Upper lobe of left lung (tissue), 6 donors: Measurements from ENCODE around the gene NR4A3. TPM values are rescaled to one million over a fixed set of nuclear protein-coding genes. Genes with fewer than 3 reads are reported as not detected.

ENCODE experiments used
- ATAC-seq, 2 donors: fragments of 200-7000 bp; cut with Tn5 transposase; one replicate each; pipeline ENCODE4 v1.9.1; 2022; ENCODE audit warnings: mild to moderate bottlenecking in 2 of 2, moderate library complexity in 2 of 2; ENCODE audit not compliant: low FRiP score in 2 of 2
- DNase-seq, 2 donors: peaks; one replicate each; pipeline ENCODE4 v3.0.0-alpha.2; 2019 to 2020
- H3K27ac ChIP-seq, 4 donors: fragments of 200-600 bp; sonication (generic); one replicate each; pipeline ENCODE4 v1.5.1; 2016 to 2019
- H3K27me3 ChIP-seq, 4 donors: fragments of 200-600 bp; sonication (generic); one replicate each; pipeline ENCODE4 v1.5.1; 2017 to 2019
- H3K36me3 ChIP-seq, 4 donors: fragments of 200-600 bp; sonication (generic); one replicate each; pipeline ENCODE4 v1.5.1; 2016 to 2019
- H3K4me1 ChIP-seq, 4 donors: fragments of 200-600 bp; sonication (generic); one replicate each; pipeline ENCODE4 v1.5.1; 2018 to 2019
- H3K4me3 ChIP-seq, 4 donors: fragments of 200-600 bp; sonication (generic); one replicate each; pipeline ENCODE4 v1.5.1; 2017 to 2019; ENCODE audit warnings: mild to moderate bottlenecking in 2 of 4, moderate library complexity in 1 of 4
- H3K9me3 ChIP-seq, 4 donors: fragments of 200-600 bp; sonication (generic); one replicate each; pipeline ENCODE4 v1.5.1; 2018 to 2019
- EP300 ChIP-seq, 4 donors: sonication (generic); formaldehyde crosslinking; IDR thresholded peaks; one replicate each; pipeline ENCODE4 v1.5.1; 2017; ENCODE audit warnings: antibody characterized with exemption in 4 of 4, control low read depth in 2 of 4
- POLR2A ChIP-seq, 4 donors: fragments of 450-650 bp; IDR thresholded peaks; one replicate each; pipeline ENCODE4 v1.5.1; 2016 to 2017; ENCODE audit warnings: antibody characterized with exemption in 4 of 4, mild to moderate bottlenecking in 2 of 4
- POLR2AphosphoS5 ChIP-seq, 2 donors: sonication (generic); formaldehyde crosslinking; IDR thresholded peaks; one replicate each; pipeline ENCODE4 v1.5.1; 2017; ENCODE audit warnings: antibody characterized with exemption in 2 of 2
- WGBS, 2 donors: methylation state at CpG; one replicate each; pipeline ENCODE4 v1.1.5; 2017 to 2018; 5-methylcytosine and 5-hydroxymethylcytosine counted together
- total RNA-seq, 6 donors: library from RNA; depleted of rRNA in 4 of 6; stranded (reverse); fragments of >200 nt in 4 of 6; gene quantifications; one replicate each; pipeline versions ENCODE4 v1.1.0 to v1.2.1, GENCODE V29; 2016 to 2021
- TF ChIP-seq, protein P1 (sequence below), 6 experiments: fragments of 450-650 bp in 4 of 6; fragments of 200-600 bp in 2 of 6; sonication (generic) in 2 of 6; IDR thresholded peaks; one replicate each; pipeline ENCODE4 v1.5.1; 2016 to 2019; ENCODE audit warnings: antibody characterized with exemption in 6 of 6
- donor health status: DM: no; HTN: no; CAD: no; lungs with moderate emphysema.
- donor health status: DM: no; HTN: yes; CAD: no; lungs with severe emphysema.

Gene NR4A3
- total RNA-seq, 6 donors from 2014 or later, result 1.0 to 10.8 (median 5.6) TPM

GRCh38 chr9:99808454-99808853 lies 13.2 kb upstream of the NR4A3 start:
- Histone ChIP-seq H3K27ac (no peak overlapping the region), H3K36me3 (no peaks in the 10 kb centered on the region), H3K27me3 (no peaks in the 10 kb centered on the region), H3K4me3 (no peak overlapping the region), H3K9me3 (no peaks in the 10 kb centered on the region), H3K4me1 (peaks cover 0 to 4% (median 0%) of the 10 kb centered on the region in 4 donors)
- no peak for ATAC-seq
- no peak for TF ChIP-seq POLR2AphosphoS5 (IDR thresholded peaks at IDR 0.05)
- no peak for DNase-seq
- 87 to 92% methylated on average over 2 of the region's 2 CpGs for WGBS, 2 donors

DNA sequence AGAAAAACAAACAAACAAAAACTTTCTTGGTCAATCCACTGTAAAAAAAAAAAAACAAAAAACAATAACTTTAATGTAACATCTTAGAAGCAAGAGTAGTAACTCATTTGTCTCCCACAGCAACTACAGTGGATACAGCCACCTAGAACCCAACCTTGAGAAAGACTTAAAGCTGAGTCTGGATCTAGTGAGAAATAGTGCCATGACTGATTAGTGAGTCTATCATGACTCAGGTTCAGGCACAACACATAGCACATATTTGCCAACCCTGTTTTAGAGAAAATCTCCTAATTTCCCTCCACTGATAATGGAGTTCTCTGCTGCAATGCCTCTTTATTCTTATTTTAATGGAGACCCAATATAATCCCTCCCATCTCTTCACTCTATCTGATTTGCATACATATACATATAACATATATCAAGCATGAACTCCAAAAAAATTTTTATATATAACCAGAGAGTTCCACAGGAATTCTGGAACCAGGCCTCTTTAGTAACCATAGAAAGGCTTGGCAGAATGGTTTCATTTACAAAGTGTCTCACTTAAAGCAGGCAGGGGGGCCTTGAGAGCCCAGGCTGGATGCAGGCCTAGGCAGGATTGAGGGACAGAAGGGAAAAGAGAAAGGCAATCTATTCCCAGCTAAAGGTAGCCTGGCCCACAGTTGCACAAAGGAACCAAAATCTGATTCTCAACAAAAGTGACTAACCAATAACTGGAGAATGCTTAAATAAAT lies 11.9 kb upstream of the NR4A3 start:
- Histone ChIP-seq H3K9me3 (no peaks in the 10 kb centered on the region), H3K4me3 (no peak overlapping the region), H3K36me3 (no peaks in the 10 kb centered on the region), H3K27me3 (no peaks in the 10 kb centered on the region), H3K27ac (no peak overlapping the region), H3K4me1 (peaks cover 0 to 4% (median 0%) of the 10 kb centered on the region in 4 donors)
- DNase-seq (no peak), ATAC-seq (no peak)
- TF ChIP-seq EP300 (IDR thresholded peaks at IDR 0.05) (no peak), POLR2AphosphoS5 (IDR thresholded peaks at IDR 0.05) (no peak), POLR2A (IDR thresholded peaks at IDR 0.05) (no peak)
- TF ChIP-seq, protein P1, sequence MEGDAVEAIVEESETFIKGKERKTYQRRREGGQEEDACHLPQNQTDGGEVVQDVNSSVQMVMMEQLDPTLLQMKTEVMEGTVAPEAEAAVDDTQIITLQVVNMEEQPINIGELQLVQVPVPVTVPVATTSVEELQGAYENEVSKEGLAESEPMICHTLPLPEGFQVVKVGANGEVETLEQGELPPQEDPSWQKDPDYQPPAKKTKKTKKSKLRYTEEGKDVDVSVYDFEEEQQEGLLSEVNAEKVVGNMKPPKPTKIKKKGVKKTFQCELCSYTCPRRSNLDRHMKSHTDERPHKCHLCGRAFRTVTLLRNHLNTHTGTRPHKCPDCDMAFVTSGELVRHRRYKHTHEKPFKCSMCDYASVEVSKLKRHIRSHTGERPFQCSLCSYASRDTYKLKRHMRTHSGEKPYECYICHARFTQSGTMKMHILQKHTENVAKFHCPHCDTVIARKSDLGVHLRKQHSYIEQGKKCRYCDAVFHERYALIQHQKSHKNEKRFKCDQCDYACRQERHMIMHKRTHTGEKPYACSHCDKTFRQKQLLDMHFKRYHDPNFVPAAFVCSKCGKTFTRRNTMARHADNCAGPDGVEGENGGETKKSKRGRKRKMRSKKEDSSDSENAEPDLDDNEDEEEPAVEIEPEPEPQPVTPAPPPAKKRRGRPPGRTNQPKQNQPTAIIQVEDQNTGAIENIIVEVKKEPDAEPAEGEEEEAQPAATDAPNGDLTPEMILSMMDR (IDR thresholded peaks at IDR 0.05), result no peak

GRCh38 chr9:99811172-99811571 lies 10.5 kb upstream of the NR4A3 start:
- Histone ChIP-seq H3K9me3 (no peaks in the 10 kb centered on the region), H3K4me1 (peaks cover 0 to 4% (median 0%) of the 10 kb centered on the region in 4 donors), H3K36me3 (no peaks in the 10 kb centered on the region), H3K4me3 (no peak overlapping the region), H3K27ac (no peak overlapping the region), H3K27me3 (no peaks in the 10 kb centered on the region)
- ATAC-seq (no peak), DNase-seq (no peak)
- TF ChIP-seq POLR2A (IDR thresholded peaks at IDR 0.05), result no peak
- no peak for TF ChIP-seq EP300 (IDR thresholded peaks at IDR 0.05)
- TF ChIP-seq POLR2AphosphoS5 (IDR thresholded peaks at IDR 0.05), result no peak
- TF ChIP-seq, protein P1 (IDR thresholded peaks at IDR 0.05), result no peak
- WGBS, 2 donors, result 45 to 56% methylated on average over 1 of the region's 1 CpG

- no peaks in the 10 kb centered on the region for H3K9me3 ChIP-seq
- TF ChIP-seq, protein P1 (IDR thresholded peaks at IDR 0.05), result no peak
- no peak for TF ChIP-seq POLR2A (IDR thresholded peaks at IDR 0.05)
- TF ChIP-seq EP300 (IDR thresholded peaks at IDR 0.05), result no peak
- TF ChIP-seq POLR2AphosphoS5 (IDR thresholded peaks at IDR 0.05), result no peak
- DNase-seq (no peak), ATAC-seq (no peak)
- H3K4me3 ChIP-seq, result no peak overlapping the region
- H3K36me3 ChIP-seq, result no peaks in the 10 kb centered on the region
- no peaks in the 10 kb centered on the region for H3K27me3 ChIP-seq
- 88 to 90% methylated on average over 8 of the region's 8 CpGs for WGBS, 2 donors
- peaks cover 0 to 4% (median 0%) of the 10 kb centered on the region in 4 donors for H3K4me1 ChIP-seq
- no peak overlapping the region for H3K27ac ChIP-seq
Measured at GRCh38 chr9:99811598-99812383, 9.9 kb upstream of the NR4A3 start.

DNA sequence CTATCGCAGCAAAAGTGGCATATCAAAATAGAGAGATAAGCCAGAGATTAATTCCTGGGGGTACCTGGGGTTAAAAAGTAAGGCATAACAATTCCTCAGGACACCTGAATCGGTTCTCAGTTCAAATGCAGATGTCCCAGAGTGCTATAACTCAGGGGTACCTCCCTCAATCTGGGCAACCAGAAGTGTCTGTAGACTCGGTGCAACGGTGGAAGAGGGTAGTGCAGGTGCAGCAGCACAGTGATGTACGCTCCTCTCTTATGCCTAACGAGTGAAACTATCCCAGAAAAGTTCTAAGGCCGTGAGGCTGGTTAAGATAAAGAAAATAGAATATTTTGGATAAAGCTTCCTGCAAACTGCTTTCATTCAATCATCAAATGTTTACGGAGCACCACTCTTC lies 7.9 kb upstream of the NR4A3 start:
- Histone ChIP-seq H3K4me1 (peaks cover 4 to 5% (median 4%) of the 10 kb centered on the region in 4 donors), H3K4me3 (no peak overlapping the region), H3K36me3 (no peaks in the 10 kb centered on the region), H3K27ac (no peak overlapping the region), H3K9me3 (no peaks in the 10 kb centered on the region), H3K27me3 (no peaks in the 10 kb centered on the region)
- ATAC-seq, result no peak
- WGBS, 2 donors, result 86 to 89% methylated on average over 8 of the region's 8 CpGs
- no peak for TF ChIP-seq POLR2A (IDR thresholded peaks at IDR 0.05)
- TF ChIP-seq POLR2AphosphoS5 (IDR thresholded peaks at IDR 0.05), result no peak
- TF ChIP-seq, protein P1 (IDR thresholded peaks at IDR 0.05), result no peak
- TF ChIP-seq EP300 (IDR thresholded peaks at IDR 0.05), result no peak
- DNase-seq, result no peak
